Adipocyte (in vitro differentiated cells): ENCODE measurements around the gene FAM241A.
"Not testable (repeated sequence)": the region's sequence is repeated elsewhere in the genome, so short reads cannot be mapped to it uniquely, and the experiment has no call there.

Source experiments
- DNase-seq: peaks from one replicate; pipeline ENCODE4 v3.0.0-alpha.2; 2015; ENCODE audit warnings: low read depth
- H3K27me3 ChIP-seq: replicated peaks from 2 replicates; pipeline ENCODE4 v1.7.0; 2013; ENCODE audit warnings: mild to moderate bottlenecking, low read length, moderate library complexity; ENCODE audit not compliant: control insufficient read depth, insufficient read depth
- H3K36me3 ChIP-seq: 2 replicates; pipeline ENCODE4 v1.7.0; 2013; ENCODE audit warnings: low read length, mild to moderate bottlenecking, moderate library complexity; ENCODE audit not compliant: control insufficient read depth, insufficient read depth, severe bottlenecking
- H3K4me1 ChIP-seq: 2 replicates; pipeline ENCODE4 v1.7.0; 2013; ENCODE audit warnings: mild to moderate bottlenecking, low read length, moderate library complexity; ENCODE audit not compliant: control insufficient read depth, insufficient read depth
- H3K4me3 ChIP-seq: 2 replicates; pipeline ENCODE4 v1.7.0; 2013; ENCODE audit warnings: mild to moderate bottlenecking, low read length, moderate library complexity
- H3K9ac ChIP-seq: 2 replicates; pipeline ENCODE4 v1.7.0; 2013; ENCODE audit warnings: mild to moderate bottlenecking, low read length, moderate library complexity
- H3K9me3 ChIP-seq: 2 replicates; pipeline ENCODE4 v1.7.0; 2013; ENCODE audit warnings: mild to moderate bottlenecking, low read length, moderate library complexity; ENCODE audit not compliant: control insufficient read depth

Gene FAM241A

DNA sequence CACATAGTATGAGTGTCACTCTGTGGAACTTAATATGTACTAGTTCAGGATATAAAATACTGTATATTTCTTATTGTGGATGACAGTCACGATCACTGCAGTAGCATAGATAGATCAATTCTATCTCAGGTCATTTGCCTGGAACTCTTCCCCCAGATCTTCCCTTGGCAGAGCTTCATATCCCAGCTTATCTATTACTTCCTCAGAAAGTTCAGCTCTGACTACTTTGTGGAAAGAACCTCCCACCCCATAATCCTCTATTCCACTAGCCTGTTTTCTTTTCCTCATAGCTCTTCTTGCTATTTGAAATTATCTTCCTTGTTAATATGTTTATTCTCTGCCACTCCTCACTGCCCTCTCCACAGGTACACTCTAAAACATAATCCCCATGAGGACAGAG lies 10.9 kb downstream of the FAM241A start:
- no peak for DNase-seq
- Histone ChIP-seq H3K4me3 (no peak overlapping the region), H3K9ac (no peak overlapping the region)

DNA sequence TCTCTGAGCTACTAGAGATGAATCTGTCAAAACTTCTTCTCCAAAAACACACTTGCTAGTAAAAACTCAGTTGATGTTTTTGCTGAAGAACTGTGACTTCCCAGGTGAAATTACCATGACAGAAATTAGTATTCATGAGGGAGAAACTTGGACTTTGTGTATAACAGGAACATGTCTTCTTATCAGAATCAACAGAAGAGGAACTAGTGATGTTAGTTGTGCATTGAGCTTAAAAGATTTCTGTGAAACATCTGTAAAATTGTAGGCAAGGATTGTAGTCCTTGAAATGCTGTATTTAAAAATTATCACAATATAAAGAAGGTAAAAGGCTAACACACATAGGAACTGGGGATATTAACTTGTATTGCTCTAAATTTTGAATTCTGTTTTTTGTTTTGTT lies 11.3 kb downstream of the FAM241A start:
- Histone ChIP-seq H3K9ac (no peak overlapping the region), H3K27me3 (no peaks in the 10 kb centered on the region), H3K4me1 (no peaks in the 10 kb centered on the region), H3K9me3 (no peaks in the 10 kb centered on the region), H3K4me3 (no peak overlapping the region), H3K36me3 (no peaks in the 10 kb centered on the region)
- DNase-seq: no peak

More for the DNA sequence above, 10.9 kb downstream of the FAM241A start:
- H3K9me3 ChIP-seq: no peaks in the 10 kb centered on the region
- no peaks in the 10 kb centered on the region for H3K4me1 ChIP-seq
- H3K36me3 ChIP-seq: no peaks in the 10 kb centered on the region
- H3K27me3 ChIP-seq: no peaks in the 10 kb centered on the region

DNA sequence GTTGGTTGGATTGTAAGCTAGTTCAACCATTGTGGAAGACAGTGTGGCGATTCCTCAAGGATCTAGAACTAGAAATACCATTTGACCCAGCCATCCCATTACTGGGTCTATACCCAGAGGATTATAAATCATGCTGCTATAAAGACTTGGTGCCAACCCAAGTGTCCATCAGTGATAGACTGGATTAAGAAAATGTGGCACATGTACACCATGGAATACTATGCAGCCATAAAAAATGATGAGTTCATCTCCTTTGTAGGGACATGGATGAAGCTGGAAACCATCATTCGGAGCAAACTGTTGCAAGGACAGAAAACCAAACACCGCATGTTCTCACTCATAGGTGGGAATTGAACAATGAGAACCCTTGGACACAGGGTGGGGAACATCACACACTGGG lies 18.5 kb downstream of the FAM241A start:
- H3K36me3 ChIP-seq, H3K9me3 ChIP-seq, H3K9ac ChIP-seq, H3K4me3 ChIP-seq, DNase-seq, H3K4me1 ChIP-seq, H3K27me3 ChIP-seq: not testable (repeated sequence)

DNA sequence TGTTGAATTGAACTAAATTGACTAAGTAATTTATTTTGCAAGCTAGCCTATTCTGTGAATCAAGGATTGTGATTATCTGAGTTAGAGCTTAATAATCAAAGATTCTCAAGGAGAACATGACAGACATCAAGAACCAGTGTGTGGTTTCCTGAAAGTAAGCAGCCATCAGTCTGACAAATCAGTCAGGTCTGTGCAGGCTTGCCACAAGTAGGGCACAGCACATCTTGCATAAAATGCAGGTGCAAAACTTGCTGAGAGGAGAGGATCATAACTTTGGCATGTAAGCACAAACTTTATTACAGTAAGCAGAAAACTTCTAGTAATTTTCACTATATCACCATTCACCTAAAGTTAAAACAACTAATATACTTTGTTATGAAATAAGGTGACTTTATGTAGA lies 22.5 kb downstream of the FAM241A start:
- no peak overlapping the region for H3K9ac ChIP-seq
- no peak for DNase-seq
- no peaks in the 10 kb centered on the region for H3K9me3 ChIP-seq
- H3K4me3 ChIP-seq: no peak overlapping the region
- H3K36me3 ChIP-seq: no peaks in the 10 kb centered on the region
- peaks cover 23% of the 10 kb centered on the region for H3K4me1 ChIP-seq
- H3K27me3 ChIP-seq: no peaks in the 10 kb centered on the region

DNA sequence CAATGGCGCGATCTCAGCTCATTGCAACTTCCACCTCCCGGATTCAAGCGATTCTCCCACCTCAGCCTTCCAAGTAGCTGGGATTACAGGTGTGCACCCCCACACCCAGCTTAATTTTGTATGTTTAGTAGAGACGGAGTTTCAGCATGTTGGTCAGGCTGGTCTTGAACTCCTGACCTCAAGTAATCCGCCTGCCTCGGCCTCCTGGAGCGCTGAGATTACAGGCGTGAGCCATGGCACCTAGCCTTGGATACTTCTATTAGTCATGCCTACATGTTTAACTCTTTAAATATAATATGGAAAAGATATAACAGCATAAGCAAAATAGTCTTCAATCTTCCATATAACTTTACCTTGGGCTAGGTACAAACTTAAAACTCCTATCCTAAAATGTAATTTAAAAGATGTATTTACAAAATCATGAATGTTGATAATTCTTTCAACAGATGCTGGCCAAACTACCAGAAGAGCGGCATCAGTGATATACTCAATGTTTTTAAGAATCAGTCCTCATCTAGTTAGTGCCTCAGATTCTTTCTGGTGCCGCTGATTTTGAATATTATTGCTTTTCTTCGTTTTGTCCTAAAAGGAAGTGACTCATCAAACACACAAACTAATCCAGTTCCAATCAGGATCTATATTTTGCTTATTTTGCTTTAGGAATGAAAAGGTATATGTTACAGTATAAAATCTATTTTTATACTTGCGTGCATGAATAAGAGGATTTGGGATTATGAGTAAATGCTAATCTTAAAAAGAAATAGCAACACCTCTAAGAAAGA lies 23.7 kb downstream of the FAM241A start:
- Histone ChIP-seq H3K9me3 (no peaks in the 10 kb centered on the region), H3K36me3 (no peaks in the 10 kb centered on the region), H3K27me3 (no peaks in the 10 kb centered on the region), H3K9ac (no peak overlapping the region), H3K4me3 (no peak overlapping the region), H3K4me1 (peaks cover 27% of the 10 kb centered on the region)
- no peak for DNase-seq

DNA sequence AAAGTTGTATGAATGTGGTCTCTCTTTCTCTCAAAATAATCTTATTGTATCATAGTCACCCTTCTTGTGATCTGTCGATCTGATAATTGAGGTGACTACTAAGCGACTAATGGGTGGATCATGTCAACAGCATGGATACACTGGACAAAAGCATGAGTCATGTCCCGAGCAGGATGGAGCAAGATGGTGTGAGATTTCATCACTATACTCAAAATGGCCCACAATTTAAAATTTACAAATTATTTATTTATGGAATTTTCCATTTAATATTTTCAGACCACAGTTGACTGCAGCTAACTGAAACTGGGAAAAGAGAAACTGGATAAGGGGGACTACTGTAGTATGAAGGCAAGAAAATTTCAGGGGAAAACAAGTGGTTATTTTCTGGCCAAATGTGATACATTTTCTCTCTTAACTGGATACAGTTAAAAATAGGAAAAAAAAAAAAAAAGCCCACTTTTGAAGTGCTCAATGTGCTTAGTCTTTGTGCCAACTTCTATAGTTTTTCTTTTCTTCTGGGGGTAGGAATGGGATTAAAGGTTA lies 25.3 kb downstream of the FAM241A start:
- peaks cover 33% of the 10 kb centered on the region for H3K4me1 ChIP-seq
- H3K36me3 ChIP-seq: peaks cover 6% of the 10 kb centered on the region
- peak overlapping the region; percentile 72 for H3K9ac ChIP-seq
- no peaks in the 10 kb centered on the region for H3K27me3 ChIP-seq
- no peaks in the 10 kb centered on the region for H3K9me3 ChIP-seq
- DNase-seq: peak; percentile 84
- H3K4me3 ChIP-seq: peak overlapping the region; percentile 48

DNA sequence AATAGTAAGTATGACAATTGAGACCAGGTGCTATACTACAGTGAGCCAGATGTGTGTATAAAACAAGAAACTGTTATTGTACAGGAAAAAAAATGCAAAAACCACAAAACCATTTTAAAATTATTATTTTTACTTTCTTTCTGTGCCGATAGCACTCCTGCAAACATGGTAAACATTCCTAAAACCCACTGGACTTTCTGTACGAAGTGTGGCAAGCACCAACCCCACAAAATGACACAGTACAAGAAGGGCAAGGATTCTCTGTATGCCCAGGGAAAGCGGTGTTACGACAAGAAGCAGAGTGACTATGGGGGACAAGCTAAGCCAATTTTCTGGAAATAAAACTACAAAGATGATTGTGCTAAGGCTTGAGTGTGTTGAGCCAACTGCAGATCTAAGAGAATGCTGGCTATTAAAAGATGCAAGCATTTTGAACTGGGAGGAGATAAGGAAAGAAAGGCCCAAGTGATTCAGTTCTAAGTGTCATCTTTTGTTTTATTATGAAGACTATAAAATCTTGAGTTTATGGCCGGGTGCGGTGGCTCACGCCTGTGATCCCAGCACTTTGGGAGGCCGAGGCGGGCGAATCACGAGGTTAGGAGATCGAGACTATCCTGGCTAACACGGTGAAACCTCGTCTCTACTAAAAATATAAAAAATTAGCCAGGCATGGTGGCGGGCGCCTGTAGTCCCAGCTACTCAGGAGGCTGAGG lies 26.0 kb downstream of the FAM241A start:
- not testable (repeated sequence) for H3K4me3 ChIP-seq, H3K9me3 ChIP-seq, H3K27me3 ChIP-seq, H3K36me3 ChIP-seq
- Histone ChIP-seq H3K9ac (peak overlapping the region; percentile 72), H3K4me1 (peaks cover 33% of the 10 kb centered on the region)
- peak; percentile 31 for DNase-seq

DNA sequence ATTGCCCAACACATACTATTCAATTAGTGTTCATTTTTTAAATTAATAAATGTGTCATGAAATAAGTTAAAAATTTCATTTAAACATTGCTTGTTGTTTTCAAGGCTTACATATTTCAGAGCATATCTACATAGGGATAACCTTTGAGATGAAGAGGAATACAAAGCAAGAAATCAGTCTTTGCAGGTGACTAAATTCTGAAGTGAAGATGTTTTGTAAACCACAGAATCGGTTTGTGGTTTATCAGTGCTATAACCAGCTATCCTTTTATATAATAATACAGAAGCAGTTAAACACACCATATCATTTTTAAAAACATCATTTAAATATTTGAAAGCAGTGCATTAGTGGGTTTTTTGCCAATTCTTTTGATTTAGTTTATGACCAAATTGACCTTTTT lies 26.9 kb downstream of the FAM241A start:
- peaks cover 6% of the 10 kb centered on the region for H3K36me3 ChIP-seq
- H3K4me1 ChIP-seq: peaks cover 33% of the 10 kb centered on the region
- DNase-seq: no peak
- H3K4me3 ChIP-seq: no peak overlapping the region
- no peaks in the 10 kb centered on the region for H3K9me3 ChIP-seq
- no peaks in the 10 kb centered on the region for H3K27me3 ChIP-seq
- no peak overlapping the region for H3K9ac ChIP-seq

DNA sequence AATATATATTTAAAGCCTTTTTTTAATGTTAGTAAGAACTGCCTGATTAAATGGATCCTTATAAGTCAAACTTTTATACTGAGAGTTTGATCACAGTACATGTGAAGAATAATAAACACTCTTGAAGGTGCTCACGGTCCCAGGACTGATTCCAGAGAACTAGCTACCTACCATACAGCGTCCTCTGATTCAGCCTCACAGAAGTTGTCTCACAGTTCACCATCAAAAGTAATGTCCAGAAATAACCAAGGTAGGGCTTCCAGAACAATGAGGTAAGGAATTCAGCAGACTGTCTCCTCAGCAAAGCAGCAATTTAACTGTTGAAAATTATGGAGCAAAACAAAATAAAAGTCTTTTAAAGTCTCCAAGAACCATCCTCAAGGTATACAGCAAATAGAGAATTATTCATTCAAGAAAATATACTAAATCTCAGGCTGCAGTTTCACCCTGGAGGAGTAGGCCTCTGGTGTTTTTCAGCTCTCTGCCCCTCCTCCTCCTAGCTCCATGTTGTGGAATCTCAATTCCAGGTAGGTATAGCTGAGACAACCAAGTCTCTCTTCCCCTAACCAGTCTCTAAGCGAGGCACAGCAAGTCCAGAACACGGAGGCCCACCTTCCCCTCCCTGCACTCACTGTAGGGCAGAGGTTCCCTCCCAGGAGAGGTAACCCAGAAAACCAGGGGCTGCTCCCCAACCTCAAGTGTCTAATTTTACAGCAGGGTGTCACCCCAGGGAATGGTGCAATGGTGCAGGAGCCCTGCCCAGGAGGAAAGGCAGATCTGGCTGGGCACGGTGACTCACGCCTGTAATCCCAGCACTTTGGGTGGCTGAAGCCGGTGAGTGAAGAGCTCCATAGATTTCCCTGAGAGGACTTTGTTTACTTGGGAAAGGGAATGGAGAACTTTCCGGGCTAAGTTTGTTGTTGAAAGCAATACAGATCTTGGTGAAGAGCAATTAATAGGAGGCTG lies 28.6 kb downstream of the FAM241A start:
- Histone ChIP-seq H3K9ac (no peak overlapping the region), H3K4me1 (peaks cover 33% of the 10 kb centered on the region), H3K9me3 (no peaks in the 10 kb centered on the region), H3K36me3 (peaks cover 6% of the 10 kb centered on the region), H3K27me3 (no peaks in the 10 kb centered on the region), H3K4me3 (no peak overlapping the region)
- no peak for DNase-seq

DNA sequence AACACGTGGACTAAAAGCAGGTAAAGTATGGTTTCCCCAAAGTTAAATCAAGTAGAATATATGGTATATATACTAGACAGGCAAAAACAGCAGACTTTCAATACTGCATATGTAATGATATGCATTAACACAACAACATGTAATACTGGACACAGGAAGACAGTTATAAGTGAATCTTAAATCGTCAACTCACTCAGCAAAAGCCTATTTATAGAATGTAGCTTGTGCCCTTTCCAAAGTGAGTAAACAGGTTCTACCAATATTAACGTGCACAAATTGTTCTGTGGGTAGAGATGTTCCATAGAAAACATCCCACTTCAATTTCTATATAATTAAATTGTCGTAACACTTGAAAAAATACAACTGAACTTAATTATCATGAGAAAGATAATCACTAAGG lies 30.6 kb downstream of the FAM241A start:
- H3K4me1 ChIP-seq: peaks cover 15% of the 10 kb centered on the region
- H3K27me3 ChIP-seq: no peaks in the 10 kb centered on the region
- peaks cover 6% of the 10 kb centered on the region for H3K36me3 ChIP-seq
- no peaks in the 10 kb centered on the region for H3K9me3 ChIP-seq
- no peak overlapping the region for H3K4me3 ChIP-seq
- no peak overlapping the region for H3K9ac ChIP-seq
- DNase-seq: no peak

DNA sequence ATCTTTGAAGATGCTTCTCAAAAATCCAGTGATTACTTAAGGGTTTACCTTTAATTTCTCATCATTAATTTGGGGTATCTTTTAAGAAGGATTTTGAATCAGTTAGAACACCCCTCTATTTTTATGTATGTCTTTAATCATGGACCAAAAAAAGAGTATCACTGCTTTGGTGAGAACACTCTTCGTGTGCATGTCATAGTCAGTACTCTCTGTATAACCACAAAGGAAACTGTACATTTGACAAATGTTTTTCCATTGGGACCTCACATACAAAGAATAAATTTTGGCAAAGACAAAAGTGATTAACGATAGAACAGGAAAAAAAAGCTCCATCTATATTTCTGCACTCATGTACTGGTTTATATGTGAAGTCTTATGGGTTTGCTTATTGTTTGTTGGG lies 31.3 kb downstream of the FAM241A start:
- Histone ChIP-seq H3K4me3 (no peak overlapping the region), H3K27me3 (no peaks in the 10 kb centered on the region)

More for the DNA sequence above, 31.3 kb downstream of the FAM241A start:
- Histone ChIP-seq H3K36me3 (peaks cover 6% of the 10 kb centered on the region), H3K4me1 (peaks cover 9% of the 10 kb centered on the region), H3K9me3 (no peaks in the 10 kb centered on the region), H3K9ac (no peak overlapping the region)
- DNase-seq: no peak
